Measurements from ENCODE around the gene MXD3.

MXD3 gene

GRCh38 chr5:177303121-177303924 lies 8.4 kb downstream of the MXD3 start, which contains the start of the genes PRELID1 and RAB24:
TSS of gene PRELID1 (plus strand) at chr5:177303799. CDS start at chr5:177303986, 187 bp downstream.
TSS of gene RAB24 (minus strand) at chr5:177303719. CDS start at chr5:177303288, 431 bp downstream.
- DNase-seq (ENCODE audit: low spot score): peak; percentile 92

- DNase-seq (ENCODE audit: low spot score): no peak
Observed at GRCh38 chr5:177302354-177303110, 9.2 kb downstream of the MXD3 start.

- DNase-seq (ENCODE audit: low spot score): no peak
Observed at GRCh38 chr5:177301503-177302165, 10.1 kb downstream of the MXD3 start.

GRCh38 chr5:177300951-177301350 lies 10.7 kb downstream of the MXD3 start:
- DNase-seq (ENCODE audit: low spot score): no peak

GRCh38 chr5:177300236-177300880 lies 11.3 kb downstream of the MXD3 start:
- DNase-seq (ENCODE audit: low spot score): peak; percentile 77

GRCh38 chr5:177299697-177300096 lies 12.0 kb downstream of the MXD3 start:
- DNase-seq (ENCODE audit: low spot score): no peak

GRCh38 chr5:177297922-177298321 lies 13.8 kb downstream of the MXD3 start:
- DNase-seq (ENCODE audit: low spot score): no peak

GRCh38 chr5:177296581-177296980 lies 15.1 kb downstream of the MXD3 start:
- no peak for DNase-seq (ENCODE audit: low spot score)

- no peak for DNase-seq (ENCODE audit: low spot score)
Observed at GRCh38 chr5:177295924-177296323, 15.8 kb downstream of the MXD3 start.

- DNase-seq (ENCODE audit: low spot score): no peak
Observed at GRCh38 chr5:177294632-177295031, 17.1 kb downstream of the MXD3 start.

- no peak for DNase-seq (ENCODE audit: low spot score)
Observed at GRCh38 chr5:177293819-177294581, 17.7 kb downstream of the MXD3 start.

- DNase-seq (ENCODE audit: low spot score): no peak
Observed at GRCh38 chr5:177291735-177292134, 20.0 kb downstream of the MXD3 start.

GRCh38 chr5:177290816-177291596 lies 20.7 kb downstream of the MXD3 start:
- no peak for DNase-seq (ENCODE audit: low spot score)

GRCh38 chr5:177288191-177288590 lies 23.5 kb downstream of the MXD3 start:
- no peak for DNase-seq (ENCODE audit: low spot score)

GRCh38 chr5:177276886-177277285 lies 34.8 kb downstream of the MXD3 start:
- no peak for DNase-seq (ENCODE audit: low spot score)

- no peak for DNase-seq (ENCODE audit: low spot score)
Observed at GRCh38 chr5:177275883-177276282, 35.8 kb downstream of the MXD3 start.

- no peak for DNase-seq (ENCODE audit: low spot score)
Observed at GRCh38 chr5:177271113-177271512, 40.6 kb downstream of the MXD3 start.

- DNase-seq (ENCODE audit: low spot score): no peak
Observed at GRCh38 chr5:177270653-177271052, 41.0 kb downstream of the MXD3 start.

GRCh38 chr5:177269976-177270375 lies 41.7 kb downstream of the MXD3 start:
- no peak for DNase-seq (ENCODE audit: low spot score)

GRCh38 chr5:177269232-177269895 lies 42.3 kb downstream of the MXD3 start:
- no peak for DNase-seq (ENCODE audit: low spot score)

Data from Ammon's horn (tissue), 1 donor.